ENCODE results near the gene RFX8.

GRCh38 chr2:101415884-101416283, 59.0 kb downstream of the RFX8 start:
- TF ChIP-seq EZH2 (IDR thresholded peaks at IDR 0.05; ENCODE audit: borderline replicate concordance, low read depth, low read length, poor library complexity, severe bottlenecking): no peak
- TF ChIP-seq CTCF (conservative IDR thresholded peaks at IDR 0.05; ENCODE audit: low read depth, low read length): no peak

Data from A673 (cell line).